Stimulated activated CD4-positive, alpha-beta T cell treated with anti-CD3 and anti-CD28 coated beads, Interleukin-4, amount 100 ng/mL, for 1 hour (primary cell): ENCODE results near the gene HOXB8.

Experiments
- DNase-seq: peaks from one replicate; pipeline ENCODE4 v3.0.0-alpha.2; 2020

The HOXB8 gene

GRCh38 chr17:48582750-48583069 lies 32.4 kb downstream of the HOXB8 start:
- DNase-seq, result no peak

GRCh38 chr17:48579760-48580554 lies 35.1 kb downstream of the HOXB8 start:
- DNase-seq, result no peak

- DNase-seq, result no peak
Measured at GRCh38 chr17:48579471-48579759, 35.7 kb downstream of the HOXB8 start.

- DNase-seq, result no peak
Measured at GRCh38 chr17:48578616-48579470, 36.2 kb downstream of the HOXB8 start.

GRCh38 chr17:48577946-48578615 lies 37.0 kb downstream of the HOXB8 start, which contains the start of gene HOXB4:
Gene HOXB4, minus strand, starts transcription at chr17:48578350. Its CDS starts 31 bp downstream, at chr17:48578319.
- DNase-seq, result peak; percentile 63

- no peak for DNase-seq
Measured at GRCh38 chr17:48577330-48577945, 37.7 kb downstream of the HOXB8 start.

- no peak for DNase-seq
Measured at GRCh38 chr17:48576479-48577309, 38.4 kb downstream of the HOXB8 start.

GRCh38 chr17:48575673-48576478 lies 39.2 kb downstream of the HOXB8 start:
- DNase-seq, result no peak

GRCh38 chr17:48575066-48575582 lies 40.0 kb downstream of the HOXB8 start:
- no peak for DNase-seq

- no peak for DNase-seq
Measured at GRCh38 chr17:48574505-48575065, 40.5 kb downstream of the HOXB8 start.

- no peak for DNase-seq
Measured at GRCh38 chr17:48571826-48572417, 43.2 kb downstream of the HOXB8 start.

GRCh38 chr17:48571024-48571818 lies 43.9 kb downstream of the HOXB8 start:
- no peak for DNase-seq

GRCh38 chr17:48570325-48571023 lies 44.6 kb downstream of the HOXB8 start:
- DNase-seq, result no peak

- DNase-seq, result no peak
Measured at GRCh38 chr17:48569674-48570324, 45.3 kb downstream of the HOXB8 start.

GRCh38 chr17:48569240-48569582 lies 45.9 kb downstream of the HOXB8 start:
- no peak for DNase-seq

GRCh38 chr17:48568499-48569239 lies 46.4 kb downstream of the HOXB8 start:
- DNase-seq, result no peak

- no peak for DNase-seq
Measured at GRCh38 chr17:48567646-48568354, 47.3 kb downstream of the HOXB8 start.
